Left renal pelvis (tissue), 4 donors: ENCODE measurements around the gene BIK. TPM values are rescaled to one million over a fixed set of nuclear protein-coding genes. Genes with fewer than 3 reads are reported as not detected.

Experiments used
- DNase-seq, 4 donors: peaks; one replicate each; pipeline ENCODE4 v3.0.0-alpha.2; 2013; ENCODE audit warnings: low read depth in 4 of 4, low spot score in 3 of 4
- polyA plus RNA-seq, 4 donors: library from polyadenylated mRNA; unstranded; fragments of 120-200 nt; gene quantifications; one replicate each; pipeline ENCODE4 v1.2.1, GENCODE V29; 2013; ENCODE audit not compliant: insufficient read length in 4 of 4

The BIK gene
- polyA plus RNA-seq, 4 donors, result 0.42 to 1.4 (median 0.95) TPM

GRCh38 chr22:43158778-43159483 is 48.4 kb downstream of the BIK start:
- DNase-seq, result no peak

- no peak for DNase-seq
These were observed 49.1 kb downstream of the BIK start for GRCh38 chr22:43159484-43160178.

- no peak for DNase-seq
These were observed 50.1 kb downstream of the BIK start for GRCh38 chr22:43160497-43161126.

GRCh38 chr22:43162412-43163150 is 52.0 kb downstream of the BIK start:
- DNase-seq, result no peak

- no peak for DNase-seq
These were observed 52.8 kb downstream of the BIK start for GRCh38 chr22:43163241-43163795.

- DNase-seq, result no peak
These were observed 54.1 kb downstream of the BIK start for GRCh38 chr22:43164636-43165035.

- no peak for DNase-seq
These were observed 55.8 kb downstream of the BIK start for GRCh38 chr22:43166132-43166930.

- no peak for DNase-seq
These were observed 56.5 kb downstream of the BIK start for GRCh38 chr22:43167001-43167589.

- DNase-seq, result no peak
These were observed 58.1 kb downstream of the BIK start for GRCh38 chr22:43168471-43169309.

- no peak for DNase-seq
These were observed 59.0 kb downstream of the BIK start for GRCh38 chr22:43169310-43170130.

- DNase-seq, result no peak
These were observed 59.6 kb downstream of the BIK start for GRCh38 chr22:43170131-43170480.

- DNase-seq, result no peak
These were observed 60.5 kb downstream of the BIK start for GRCh38 chr22:43171019-43171491.

- DNase-seq, result no peak
These were observed 61.1 kb downstream of the BIK start for GRCh38 chr22:43171607-43172006.

- no peak for DNase-seq
These were observed 61.6 kb downstream of the BIK start for GRCh38 chr22:43172191-43172590.

- no peak for DNase-seq
These were observed 63.0 kb downstream of the BIK start for GRCh38 chr22:43173566-43173965.

GRCh38 chr22:43173976-43174720 is 63.6 kb downstream of the BIK start:
- no peak for DNase-seq

- no peak for DNase-seq
These were observed 64.5 kb downstream of the BIK start for GRCh38 chr22:43174941-43175531.
